Epithelial cell of proximal tubule (primary cell): ENCODE results near the gene IGSF5. TPM values are rescaled to one million over a fixed set of nuclear protein-coding genes. Genes with fewer than 3 reads are reported as not detected.

Source experiments
- DNase-seq: peaks from one replicate; pipeline ENCODE4 v3.0.0-alpha.2; 2011; ENCODE audit warnings: low read depth
- H3K4me3 ChIP-seq: 2 replicates; pipeline ENCODE4 v1.5.1; 2011; ENCODE audit warnings: low read depth, mild to moderate bottlenecking, low read length
- CTCF ChIP-seq: conservative IDR thresholded peaks from 2 replicates; pipeline ENCODE4 v1.5.1; 2012; ENCODE audit warnings: low read depth, mild to moderate bottlenecking, low read length
- total RNA-seq: library from RNA; depleted of rRNA; stranded (reverse); fragments of >200 nt; gene quantifications from 2 replicates; pipeline ENCODE4 v1.2.3, GENCODE V29; 2015

IGSF5 gene
- total RNA-seq, 1 donor from 2014 or later, result 0.40 TPM

- no peak for DNase-seq
- no peak for TF ChIP-seq CTCF
- H3K4me3 ChIP-seq, result no peak overlapping the region
Measured at GRCh38 chr21:39799178-39799577, 54.2 kb downstream of the IGSF5 start.

- DNase-seq, result no peak
- no peak overlapping the region for H3K4me3 ChIP-seq
- TF ChIP-seq CTCF, result no peak
Measured at GRCh38 chr21:39800311-39800710, 55.3 kb downstream of the IGSF5 start.

GRCh38 chr21:39802217-39802616, 57.2 kb downstream of the IGSF5 start:
- no peak for TF ChIP-seq CTCF
- H3K4me3 ChIP-seq, result no peak overlapping the region
- DNase-seq, result no peak

- no peak for DNase-seq
- no peak overlapping the region for H3K4me3 ChIP-seq
- no peak for TF ChIP-seq CTCF
Measured at GRCh38 chr21:39803393-39803792, 58.4 kb downstream of the IGSF5 start.

- DNase-seq, result no peak
- no peak for TF ChIP-seq CTCF
- H3K4me3 ChIP-seq, result no peak overlapping the region
Measured at GRCh38 chr21:39804240-39804639, 59.3 kb downstream of the IGSF5 start.

GRCh38 chr21:39805983-39806382, 61.0 kb downstream of the IGSF5 start:
- H3K4me3 ChIP-seq, result no peak overlapping the region
- DNase-seq, result no peak
- no peak for TF ChIP-seq CTCF

GRCh38 chr21:39807738-39808137, 62.8 kb downstream of the IGSF5 start:
- TF ChIP-seq CTCF, result no peak
- H3K4me3 ChIP-seq, result no peak overlapping the region
- DNase-seq, result no peak
